Sciatic nerve (tissue), 2 donors: ENCODE data around the gene IFNL4. TPM values are rescaled to one million over a fixed set of nuclear protein-coding genes. Genes with fewer than 3 reads are reported as not detected.

Experiments
- ATAC-seq: fragments of 200-7000 bp; cut with Tn5 transposase; one replicate; pipeline ENCODE4 v1.9.1; 2020; ENCODE audit warnings: mild to moderate bottlenecking, moderate library complexity
- DNase-seq: peaks from one replicate; pipeline ENCODE4 v3.0.0-alpha.2; 2020; ENCODE audit warnings: low spot score
- intact Hi-C: fragments of 100-400 bp; cut with DNase I; formaldehyde crosslinking; loops from one replicate; pipeline ENCODE4 v1.14.2; 2022
- total RNA-seq: library from RNA; stranded (reverse); fragmentation: NEBNext Ultra II Directional; extraction: Animal tissue kit (Norgen Biotek cat#: 25700); gene quantifications from one replicate; pipeline ENCODE4 v1.2.1, GENCODE V29; 2021
- donor health status: DM: no; HTN: no; CAD: no.
- donor health status: DM: no; HTN: no; CAD: no.

The IFNL4 gene
- total RNA-seq, 1 donor from 2014 or later: not detected

- DNase-seq (no peak), ATAC-seq (no peak)
- intact Hi-C loops: no loop called here
Observed at GRCh38 chr19:39203372-39204341, 45.0 kb downstream of the IFNL4 start, which contains the start of gene SYCN. TSS of gene SYCN (minus strand) at chr19:39204263. CDS start at chr19:39204254, 9 bp downstream.

DNA sequence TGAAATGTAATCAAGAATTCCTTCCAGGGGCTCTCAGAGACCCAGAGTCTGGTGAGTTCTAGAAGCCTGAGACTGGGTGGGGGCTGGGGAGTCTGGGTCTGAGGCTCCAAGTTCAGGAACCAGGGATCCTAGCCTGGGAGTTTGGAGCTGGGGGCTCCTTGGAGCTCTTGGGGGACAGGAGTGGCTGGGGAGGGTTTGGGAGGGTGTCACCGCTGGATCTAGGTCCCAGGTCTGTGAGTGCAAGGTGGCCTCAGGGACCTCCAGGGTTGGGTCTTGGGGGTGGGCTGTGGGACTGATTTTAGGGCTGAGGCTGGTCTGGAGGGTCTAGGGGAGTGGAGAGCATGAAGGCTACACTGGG, 45.7 kb downstream of the IFNL4 start:
- ATAC-seq: no peak

DNA sequence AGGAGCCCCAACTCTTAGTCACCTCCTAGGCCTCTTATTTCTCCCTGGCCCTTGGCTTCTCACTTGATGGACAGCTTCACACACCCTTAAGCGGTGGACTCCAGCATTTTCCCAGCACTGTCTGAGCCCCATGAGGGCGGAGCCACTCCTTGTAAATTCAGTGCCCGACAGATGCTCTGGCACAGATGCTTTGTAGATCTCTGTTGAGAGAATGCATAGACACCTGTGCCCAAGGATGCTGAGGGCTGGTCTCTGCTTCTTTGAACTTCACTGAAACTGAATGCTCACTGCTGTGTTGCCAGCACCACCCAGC, 47.9 kb downstream of the IFNL4 start:
- DNase-seq (no peak), ATAC-seq (no peak)
- intact Hi-C loops: no loop called here

More for the DNA sequence above, 45.7 kb downstream of the IFNL4 start:
- no peak for DNase-seq
- intact Hi-C loops: no loop called here

GRCh38 chr19:39200066-39200802, 48.4 kb downstream of the IFNL4 start:
- DNase-seq: no peak
- ATAC-seq: no peak
- intact Hi-C loops: no loop called here

- no peak for DNase-seq
- intact Hi-C loops: no loop called here
- peak; percentile 60 for ATAC-seq
Observed at GRCh38 chr19:39199025-39199424, 49.6 kb downstream of the IFNL4 start.

- intact Hi-C loops: no loop called here
- ATAC-seq (no peak), DNase-seq (no peak)
Observed at GRCh38 chr19:39197808-39198207, 50.8 kb downstream of the IFNL4 start.

DNA sequence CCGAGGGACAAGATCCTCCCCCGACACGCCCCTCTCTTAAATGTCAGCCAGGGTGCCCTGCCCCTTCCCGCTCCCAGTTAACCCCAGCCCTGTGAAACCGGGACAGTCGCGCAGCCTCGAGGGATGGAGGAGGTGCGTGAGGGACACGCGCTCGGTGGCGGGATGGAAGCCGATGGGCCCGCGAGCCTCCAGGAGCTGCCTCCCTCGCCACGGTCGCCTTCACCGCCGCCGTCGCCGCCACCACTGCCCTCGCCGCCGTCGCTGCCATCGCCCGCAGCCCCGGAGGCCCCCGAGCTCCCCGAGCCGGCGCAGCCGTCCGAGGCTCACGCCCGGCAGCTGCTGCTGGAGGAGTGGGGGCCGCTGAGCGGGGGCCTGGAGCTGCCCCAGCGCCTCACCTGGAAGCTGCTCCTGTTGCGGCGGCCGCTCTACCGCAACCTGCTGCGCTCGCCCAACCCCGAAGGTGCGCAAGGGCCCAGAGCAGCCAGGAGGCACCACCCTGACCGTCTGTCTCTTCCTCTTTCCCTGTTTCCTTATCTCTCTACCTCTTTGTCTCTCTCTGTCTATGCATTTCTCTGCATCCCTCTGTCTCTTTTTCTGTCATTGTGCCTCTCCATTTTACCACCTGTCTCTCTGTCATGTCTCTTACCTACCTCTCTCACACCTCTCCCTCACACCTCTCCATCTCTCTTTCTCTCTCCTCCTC, 51.6 kb downstream of the IFNL4 start, which contains the start of gene NCCRP1:
TSS of gene NCCRP1 (plus strand) at position 105 of the 703 bp plus-strand sequence. CDS start at position 124, 19 bp downstream.
- ATAC-seq: no peak
- intact Hi-C loops: no loop called here
- DNase-seq: no peak

GRCh38 chr19:39196320-39196719, 52.3 kb downstream of the IFNL4 start:
- no peak for DNase-seq
- no peak for ATAC-seq
- intact Hi-C loops: no loop called here

Other genes starting within 250 kb of the IFNL4 start
- gene FBXO27, start 216.3 kb downstream of the IFNL4 start, total RNA-seq: 13.4 TPM
- 1.6 TPM for gene ACP7, start 164.5 kb downstream of the IFNL4 start, total RNA-seq
- 43.5 TPM for gene PAK4, start 123.1 kb downstream of the IFNL4 start, total RNA-seq
- not detected for gene NCCRP1, start 51.9 kb downstream of the IFNL4 start, total RNA-seq
- not detected for gene SYCN, start 44.6 kb downstream of the IFNL4 start, total RNA-seq
- gene IFNL3, start 3.9 kb downstream of the IFNL4 start, total RNA-seq: not detected
- gene IFNL2, start 19.5 kb upstream of the IFNL4 start, total RNA-seq: not detected
- gene IFNL1, start 47.6 kb upstream of the IFNL4 start, total RNA-seq: not detected
- 1.3 TPM for gene LRFN1, start 72.0 kb upstream of the IFNL4 start, total RNA-seq
- 51.2 TPM for gene GMFG, start 87.2 kb upstream of the IFNL4 start, total RNA-seq
- 139 TPM for gene SAMD4B, start 93.6 kb upstream of the IFNL4 start, total RNA-seq
- gene PAF1, start 142.2 kb upstream of the IFNL4 start, total RNA-seq: 38.7 TPM
- 37.2 TPM for gene MED29, start 142.5 kb upstream of the IFNL4 start, total RNA-seq
- gene ZFP36, start 158.0 kb upstream of the IFNL4 start, total RNA-seq: 342 TPM
- 89.2 TPM for gene PLEKHG2, start 163.8 kb upstream of the IFNL4 start, total RNA-seq
- 1,367 TPM for gene RPS16, start 187.1 kb upstream of the IFNL4 start, total RNA-seq
- gene SUPT5H, start 196.7 kb upstream of the IFNL4 start, total RNA-seq: 102 TPM
- gene TIMM50, start 232.0 kb upstream of the IFNL4 start, total RNA-seq: 38.3 TPM